Tibial artery (tissue), 4 donors: ENCODE data around the gene FAM76B.

Experiments used
- DNase-seq, 2 donors: peaks; one replicate each; pipeline ENCODE4 v3.0.0-alpha.2; 2019
- H3K27ac ChIP-seq, 2 donors: fragments of 200-600 bp; sonication (generic) in 1 of 2; 1 replicate in 1 of 2; 2 replicates in 1 of 2; pipeline ENCODE4 v1.5.1; 2018 to 2019; ENCODE audit warnings: mild to moderate bottlenecking in 1 of 2
- H3K27me3 ChIP-seq, 2 donors: fragments of 200-600 bp; sonication (generic) in 1 of 2; one replicate each; pipeline versions ENCODE4 v1.5.1 to v1.6.0; 2016 to 2019
- H3K36me3 ChIP-seq, 3 donors: fragments of 200-600 bp; sonication (generic) in 2 of 3; one replicate each; pipeline ENCODE4 v1.5.1; 2016 to 2019; ENCODE audit warnings: mild to moderate bottlenecking in 2 of 3
- H3K4me1 ChIP-seq, 4 donors: fragments of 200-600 bp; sonication (generic) in 2 of 4; 1 replicate in 3 of 4; 2 replicates in 1 of 4; pipeline ENCODE4 v1.5.1; 2016 to 2019
- H3K4me3 ChIP-seq, 2 donors: fragments of 200-600 bp; sonication (generic) in 1 of 2; 1 replicate in 1 of 2; 2 replicates in 1 of 2; pipeline ENCODE4 v1.5.1; 2018 to 2019; ENCODE audit warnings: mild to moderate bottlenecking in 2 of 2
- H3K9me3 ChIP-seq, 3 donors: fragments of 200-600 bp; sonication (generic) in 1 of 3; one replicate each; pipeline ENCODE4 v1.5.1; 2016 to 2019
- intact Hi-C: fragments of 100-400 bp; cut with DNase I; formaldehyde crosslinking; loops from one replicate; pipeline ENCODE4 v1.15.0; 2023; ENCODE audit warnings: low total_unique reads
- TF ChIP-seq, protein P1 (sequence below), 2 experiments: fragments of 200-600 bp in 1 of 2; fragments of 450-650 bp in 1 of 2; IDR thresholded peaks; one replicate each; pipeline ENCODE4 v1.5.1; 2017 to 2019; ENCODE audit warnings: antibody characterized with exemption in 2 of 2, mild to moderate bottlenecking in 1 of 2, moderate library complexity in 1 of 2

Gene FAM76B

DNA sequence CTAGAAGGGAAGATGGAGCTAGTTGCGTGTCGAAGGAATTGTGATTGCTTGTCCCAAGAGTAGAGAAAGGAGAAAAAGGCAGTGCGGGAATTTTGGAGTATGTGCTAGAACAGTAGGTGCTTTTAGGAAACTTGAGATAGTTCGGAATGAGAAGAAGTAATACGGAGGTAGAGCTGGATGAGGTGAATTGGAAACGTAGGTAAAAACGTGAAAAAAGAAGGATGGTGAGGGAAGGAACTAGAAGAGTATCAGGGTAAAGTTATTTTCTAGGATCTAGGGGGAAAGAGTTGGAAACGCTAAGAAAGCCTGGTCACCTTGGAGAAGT lies 2.1 kb upstream of the FAM76B start:
- Histone ChIP-seq H3K27me3 (no peaks in the 10 kb centered on the region), H3K27ac (peak overlapping the region in 1 of 2 donors; percentile 99), H3K36me3 (peaks cover 8 to 9% (median 8%) of the 10 kb centered on the region in 3 donors), H3K9me3 (no peaks in the 10 kb centered on the region), H3K4me1 (peaks cover 0 to 29% (median 19%) of the 10 kb centered on the region in 4 donors), H3K4me3 (peak overlapping the region; percentile 94 to 97)
- intact Hi-C loops = no loop called here
- DNase-seq = no peak
- TF ChIP-seq, protein P1, sequence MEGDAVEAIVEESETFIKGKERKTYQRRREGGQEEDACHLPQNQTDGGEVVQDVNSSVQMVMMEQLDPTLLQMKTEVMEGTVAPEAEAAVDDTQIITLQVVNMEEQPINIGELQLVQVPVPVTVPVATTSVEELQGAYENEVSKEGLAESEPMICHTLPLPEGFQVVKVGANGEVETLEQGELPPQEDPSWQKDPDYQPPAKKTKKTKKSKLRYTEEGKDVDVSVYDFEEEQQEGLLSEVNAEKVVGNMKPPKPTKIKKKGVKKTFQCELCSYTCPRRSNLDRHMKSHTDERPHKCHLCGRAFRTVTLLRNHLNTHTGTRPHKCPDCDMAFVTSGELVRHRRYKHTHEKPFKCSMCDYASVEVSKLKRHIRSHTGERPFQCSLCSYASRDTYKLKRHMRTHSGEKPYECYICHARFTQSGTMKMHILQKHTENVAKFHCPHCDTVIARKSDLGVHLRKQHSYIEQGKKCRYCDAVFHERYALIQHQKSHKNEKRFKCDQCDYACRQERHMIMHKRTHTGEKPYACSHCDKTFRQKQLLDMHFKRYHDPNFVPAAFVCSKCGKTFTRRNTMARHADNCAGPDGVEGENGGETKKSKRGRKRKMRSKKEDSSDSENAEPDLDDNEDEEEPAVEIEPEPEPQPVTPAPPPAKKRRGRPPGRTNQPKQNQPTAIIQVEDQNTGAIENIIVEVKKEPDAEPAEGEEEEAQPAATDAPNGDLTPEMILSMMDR (IDR thresholded peaks at IDR 0.05) = no peak

DNA sequence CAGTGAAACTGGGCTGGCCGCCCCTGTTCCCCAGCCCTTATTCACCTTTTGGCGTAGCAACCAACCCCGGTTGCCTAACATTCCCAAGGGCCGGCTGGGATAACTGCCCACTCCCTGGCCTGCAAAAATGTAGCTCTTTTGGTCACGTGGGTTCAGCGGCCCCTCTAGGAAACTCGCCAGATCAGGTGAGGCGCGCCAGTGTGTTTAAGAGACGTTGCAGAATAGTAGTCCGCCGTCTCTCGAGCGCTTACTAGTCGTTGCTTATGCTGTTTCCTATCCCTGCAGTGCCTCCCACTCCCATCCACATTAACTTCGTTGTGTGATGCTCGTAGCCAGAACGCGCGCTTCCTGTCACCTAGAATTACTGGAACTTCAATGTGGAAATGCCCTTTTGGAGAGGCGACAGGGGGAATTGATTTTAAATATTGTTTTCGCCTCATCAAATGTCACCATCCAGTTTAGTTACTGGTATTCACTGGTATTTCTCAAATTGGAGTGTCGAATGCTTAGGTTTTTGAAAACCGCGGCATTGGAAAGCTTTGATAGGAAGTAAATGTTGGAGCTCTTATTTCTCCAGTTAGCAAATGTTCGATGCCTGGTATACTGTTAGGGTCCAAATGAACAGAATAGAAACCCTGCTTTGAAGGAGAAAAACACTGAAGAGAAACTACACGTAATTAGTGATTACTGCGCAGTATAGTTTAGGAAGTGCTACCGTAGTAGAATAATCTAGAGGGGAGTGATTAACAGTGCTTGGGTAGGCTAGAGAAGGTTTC lies 1.5 kb upstream of the FAM76B start:
- H3K9me3 ChIP-seq = no peaks in the 10 kb centered on the region
- TF ChIP-seq, protein P1 (IDR thresholded peaks at IDR 0.05) = no peak
- peak overlapping the region; percentile 99 for H3K27ac ChIP-seq
- peaks cover 12 to 13% (median 13%) of the 10 kb centered on the region in 3 donors for H3K36me3 ChIP-seq
- peaks cover 0 to 29% (median 19%) of the 10 kb centered on the region in 4 donors for H3K4me1 ChIP-seq
- DNase-seq = peak; percentile 55 to 83
- peak overlapping the region; percentile 94 to 97 for H3K4me3 ChIP-seq
- H3K27me3 ChIP-seq = no peaks in the 10 kb centered on the region
- intact Hi-C loops = no loop called here

DNA sequence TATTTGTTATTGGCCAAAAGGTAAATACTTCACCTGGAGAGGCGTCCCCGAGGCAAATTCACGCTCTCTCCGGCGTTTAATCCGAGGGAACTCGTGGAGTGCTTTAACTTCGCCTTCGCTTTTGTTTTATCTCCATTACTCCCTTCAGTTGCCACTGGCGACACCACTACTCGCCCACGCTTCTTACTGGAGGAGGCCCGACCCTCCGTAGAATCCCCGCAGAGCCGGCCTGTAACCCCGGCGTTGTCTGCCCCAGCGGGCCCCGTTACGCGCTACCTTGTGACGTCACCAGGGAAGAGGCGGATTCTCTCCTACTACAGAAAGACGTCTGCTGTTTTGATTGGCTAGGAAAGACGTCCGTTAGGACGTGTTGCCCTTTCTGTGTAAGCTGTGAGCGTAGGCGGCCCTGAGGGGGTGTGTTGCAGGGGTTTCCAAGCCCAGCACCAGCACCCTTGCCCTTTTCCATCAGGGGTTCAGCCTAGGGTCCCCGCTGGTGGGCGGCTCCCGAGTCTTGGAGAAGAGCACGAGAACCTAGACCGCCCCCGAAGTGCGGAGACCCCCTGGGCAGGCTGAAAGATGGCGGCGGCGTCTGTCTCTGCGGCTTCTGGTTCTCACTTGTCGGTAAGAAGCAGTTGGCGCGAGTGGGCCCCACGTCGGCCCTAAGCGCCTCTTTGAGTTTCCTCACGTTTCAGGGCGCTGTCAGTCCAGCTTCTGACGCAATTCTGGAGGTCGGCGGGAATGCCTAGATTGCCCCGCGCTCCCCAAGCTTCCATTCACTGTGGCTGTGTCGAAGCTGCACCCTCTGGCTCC lies 746 bp upstream of the FAM76B start, which contains the start of gene CEP57:
Gene CEP57 (plus strand): TSS at position 376 of the 810 bp plus-strand sequence. CDS start 201 bp downstream, at position 577.
- H3K9me3 ChIP-seq = no peaks in the 10 kb centered on the region
- intact Hi-C loops = no loop called here
- no peaks in the 10 kb centered on the region for H3K27me3 ChIP-seq
- H3K27ac ChIP-seq = peak within 1 kb of the TSS; percentile 99
- H3K36me3 ChIP-seq = peaks cover 20 to 21% (median 21%) of the 10 kb centered on the region in 3 donors
- H3K4me3 ChIP-seq = peak within 1 kb of the TSS; percentile 94 to 97
- TF ChIP-seq, protein P1 (IDR thresholded peaks at IDR 0.05) = no peak
- H3K4me1 ChIP-seq = peaks cover 0 to 29% (median 19%) of the 10 kb centered on the region in 4 donors
- peak; percentile 96 for DNase-seq

DNA sequence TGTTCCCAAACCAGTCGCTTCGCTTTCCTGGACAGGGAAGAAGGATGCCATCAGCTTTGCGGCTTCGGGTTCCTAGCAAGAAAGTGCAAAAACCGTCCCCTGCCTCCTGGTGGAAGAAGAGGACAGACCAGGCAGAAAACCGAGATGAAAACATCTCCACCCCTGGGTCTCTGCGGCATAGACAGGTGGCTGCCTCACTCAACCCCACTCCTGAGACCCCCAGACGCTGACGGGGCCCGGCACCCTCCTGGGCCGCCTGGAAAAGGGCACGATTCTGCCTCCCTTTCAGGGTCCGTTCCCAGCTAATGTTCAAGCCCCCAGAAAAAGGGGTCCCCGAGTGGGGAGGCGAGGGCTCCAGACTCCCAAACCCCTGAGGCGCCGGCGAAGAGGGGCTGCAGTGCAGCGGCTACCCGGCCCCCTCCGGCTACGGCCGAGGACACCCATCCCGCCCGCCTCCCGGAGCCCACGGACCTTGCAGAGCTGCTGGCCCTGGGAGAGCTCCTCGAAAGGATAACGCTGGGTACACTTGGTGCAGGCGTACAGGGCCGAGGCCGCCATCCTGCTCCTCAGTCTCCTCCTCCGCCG lies 569 bp downstream of the FAM76B start:
- Histone ChIP-seq H3K4me1 (peaks cover 0 to 29% (median 19%) of the 10 kb centered on the region in 4 donors), H3K36me3 (peaks cover 27 to 34% (median 34%) of the 10 kb centered on the region in 3 donors), H3K27ac (peak overlapping the region; percentile 99), H3K9me3 (no peaks in the 10 kb centered on the region), H3K4me3 (peak overlapping the region; percentile 94 to 97), H3K27me3 (no peaks in the 10 kb centered on the region)
- DNase-seq = peak in 1 of 2 donors; percentile 25
- TF ChIP-seq, protein P1 (IDR thresholded peaks at IDR 0.05) = no peak
- intact Hi-C loops = no loop called here

DNA sequence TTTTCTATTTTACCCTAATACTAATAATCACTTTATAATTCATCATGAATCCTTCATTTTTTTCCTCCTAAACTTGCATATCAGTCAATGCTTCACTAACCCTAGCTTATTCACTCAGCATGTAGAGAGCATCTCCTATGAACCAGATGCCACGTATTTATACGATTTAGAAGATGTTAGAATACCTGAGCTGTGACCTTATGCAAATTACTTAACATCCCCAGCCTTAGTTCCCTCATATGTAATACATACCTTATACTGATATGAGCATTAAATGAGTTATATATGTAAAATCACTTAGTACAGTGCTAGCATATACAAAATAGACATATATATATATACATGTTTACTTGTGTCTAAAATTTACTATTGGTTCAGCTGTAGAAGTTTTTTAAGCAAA lies 9.0 kb downstream of the FAM76B start:
- Histone ChIP-seq H3K27ac (no peak overlapping the region), H3K36me3 (peaks cover 49 to 99% (median 80%) of the 10 kb centered on the region in 3 donors), H3K9me3 (no peaks in the 10 kb centered on the region), H3K4me3 (no peak overlapping the region), H3K4me1 (no peaks in the 10 kb centered on the region), H3K27me3 (no peaks in the 10 kb centered on the region)
- intact Hi-C loops = no loop called here
- no peak for DNase-seq
- TF ChIP-seq, protein P1 (IDR thresholded peaks at IDR 0.05) = no peak
